Measurements from ENCODE around the gene MAPKAP1. TPM values are rescaled to one million over a fixed set of nuclear protein-coding genes. Genes with fewer than 3 reads are reported as not detected.

Gene MAPKAP1
- total and polyA plus RNA-seq, 2 of the 13 experiments (the other 11 are each of a cell fraction or from before 2014, with no cell fraction given): 45.0 to 64.3 TPM

DNA sequence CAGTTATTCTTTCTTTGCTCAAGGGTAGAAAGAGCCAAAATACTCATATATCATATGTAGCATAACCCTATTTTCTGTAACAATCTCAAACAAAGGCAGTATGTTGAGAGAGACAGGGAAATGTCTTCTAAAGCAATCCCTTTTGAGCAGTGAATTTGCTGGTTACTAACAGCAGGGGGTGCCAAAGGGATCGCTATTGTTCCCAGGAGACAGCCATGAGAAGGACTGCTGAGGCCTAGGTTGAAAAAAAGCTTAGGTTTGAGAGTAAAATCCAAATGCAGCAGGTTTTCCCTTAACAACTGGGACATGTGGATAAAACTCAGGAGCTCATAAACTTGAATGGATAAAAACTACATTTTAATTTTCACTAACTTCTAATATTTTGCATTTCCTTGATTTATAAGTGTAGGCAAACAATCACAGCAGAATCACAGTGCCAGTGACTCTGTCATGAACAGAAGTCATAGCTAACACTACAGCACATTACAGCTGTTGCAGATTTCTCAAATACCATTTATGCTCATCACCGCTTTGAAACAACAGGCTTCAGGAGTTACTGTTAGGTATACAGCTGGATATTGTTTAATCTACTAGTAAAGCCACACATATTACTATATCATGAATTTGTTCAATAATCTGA is 148.4 kb downstream of the MAPKAP1 start:
- no peak overlapping the region for H3K4me2 ChIP-seq (ENCODE audit: low read depth, low read length)
- peaks cover 0 to 11% of the 10 kb centered on the region in 2 experiments; a peak in 1 of 5 replicates for H3K36me3 ChIP-seq (replicated peaks in 1 of 2; ENCODE audit: control insufficient read depth in 1 of 2, insufficient read depth in 2 of 2, low read length in 2 of 2)
- H3K4me1 ChIP-seq (ENCODE audit: insufficient read depth, low read length): peaks cover 6% of the 10 kb centered on the region; the same call in 1 of the 2 replicates
- H3K4me3 ChIP-seq (replicated peaks in 1 of 3; ENCODE audit: insufficient read depth in 1 of 3, low read depth in 2 of 3, low read length in 3 of 3): no peak overlapping the region
- DNase-seq (ENCODE audit: low spot score): peak; percentile 66
- ATAC-seq: peak; percentile 82
- CTCF ChIA-PET (ENCODE audit: low intra/inter-chr PET ratio, low total read pairs): interaction anchor here (3.6 kb wide), 1 partner anchor 72 kb away, joined by 42 read pairs; no protein-coding TSS in a partner anchor
- no peaks in the 10 kb centered on the region for H4K20me1 ChIP-seq (ENCODE audit: insufficient read depth, low read length)
- H3K9ac ChIP-seq (ENCODE audit: insufficient read depth, low read depth, low read length): no peak overlapping the region
- WGBS (ENCODE audit: low lambda C conversion rate): 50% methylated on average over 2 of the region's 2 CpGs
- no peaks in the 10 kb centered on the region for H3K27me3 ChIP-seq (ENCODE audit: control insufficient read depth in 1 of 2, insufficient read depth in 2 of 2, low read length in 2 of 2)
- peak; percentile 66 for FAIRE-seq
- H2AFZ ChIP-seq (ENCODE audit: low read length): no peak overlapping the region
- no peak overlapping the region for H3K27ac ChIP-seq (ENCODE audit: extremely low read length, insufficient read depth, low read length)
- no TSS peak for BruUV-seq (replicated peaks)
- POLR2A ChIA-PET: no interaction called here
- no peaks in the 10 kb centered on the region for H3K79me2 ChIP-seq (ENCODE audit: insufficient read depth, low read length)
- intact Hi-C loops (cut with micrococcal nuclease; ENCODE audit: unreplicated experiment) (loop anchor here (1.0 to 5.0 kb wide), 2 partner anchors 73 to 126 kb away; no protein-coding TSS in a partner anchor), in situ Hi-C loops (cut with HindIII; ENCODE audit: extremely low pct_ligation_motif_present, low pct_unique_long_range_greater_than_20kb) (no loop called here)
- no peaks in the 10 kb centered on the region for H3K9me3 ChIP-seq (ENCODE audit: low read length)
- no peak for TF ChIP-seq NRL (CRISPR knock-in tag; IDR thresholded peaks at IDR 0.05; ENCODE audit: borderline replicate concordance)
- 0 out of 2 replicates have a peak, but pooled peaks have one; percentile 26 for TF ChIP-seq ELF3 (CRISPR knock-in tag; IDR thresholded peaks at IDR 0.05)
- TF ChIP-seq SMC3 (IDR thresholded peaks at IDR 0.05; ENCODE audit: low read length): peak; percentile 95
- TF ChIP-seq, protein P1, sequence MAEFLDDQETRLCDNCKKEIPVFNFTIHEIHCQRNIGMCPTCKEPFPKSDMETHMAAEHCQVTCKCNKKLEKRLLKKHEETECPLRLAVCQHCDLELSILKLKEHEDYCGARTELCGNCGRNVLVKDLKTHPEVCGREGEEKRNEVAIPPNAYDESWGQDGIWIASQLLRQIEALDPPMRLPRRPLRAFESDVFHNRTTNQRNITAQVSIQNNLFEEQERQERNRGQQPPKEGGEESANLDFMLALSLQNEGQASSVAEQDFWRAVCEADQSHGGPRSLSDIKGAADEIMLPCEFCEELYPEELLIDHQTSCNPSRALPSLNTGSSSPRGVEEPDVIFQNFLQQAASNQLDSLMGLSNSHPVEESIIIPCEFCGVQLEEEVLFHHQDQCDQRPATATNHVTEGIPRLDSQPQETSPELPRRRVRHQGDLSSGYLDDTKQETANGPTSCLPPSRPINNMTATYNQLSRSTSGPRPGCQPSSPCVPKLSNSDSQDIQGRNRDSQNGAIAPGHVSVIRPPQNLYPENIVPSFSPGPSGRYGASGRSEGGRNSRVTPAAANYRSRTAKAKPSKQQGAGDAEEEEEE (CRISPR knock-in tag; IDR thresholded peaks at IDR 0.05; ENCODE audit: borderline replicate concordance): no peak
- TF ChIP-seq ZNF496 (CRISPR knock-in tag; IDR thresholded peaks at IDR 0.05; ENCODE audit: insufficient replicate concordance): no peak
- no peak for TF ChIP-seq ZNF746 (CRISPR knock-in tag; IDR thresholded peaks at IDR 0.05)
- TF ChIP-seq SMAD3 (CRISPR knock-in tag; IDR thresholded peaks at IDR 0.05): no peak
- TF ChIP-seq ZFX (CRISPR knock-in tag; IDR thresholded peaks at IDR 0.05; ENCODE audit: low read depth): peak; percentile 56; the same call in 1 of the 2 replicates
- TF ChIP-seq SOX13 (IDR thresholded peaks at IDR 0.05): no peak
- TF ChIP-seq SOX13 (CRISPR knock-in tag; conservative IDR thresholded peaks at IDR 0.05 in 1 of 2, IDR thresholded peaks at IDR 0.05 in 1 of 2): 0 out of 4 replicates have a peak, but pooled peaks of 1 of the 2 experiments have one; percentile 28
- peak; percentile 76 for TF ChIP-seq RAD21 (CRISPR knock-in tag; IDR thresholded peaks at IDR 0.05)
- TF ChIP-seq, protein P2, sequence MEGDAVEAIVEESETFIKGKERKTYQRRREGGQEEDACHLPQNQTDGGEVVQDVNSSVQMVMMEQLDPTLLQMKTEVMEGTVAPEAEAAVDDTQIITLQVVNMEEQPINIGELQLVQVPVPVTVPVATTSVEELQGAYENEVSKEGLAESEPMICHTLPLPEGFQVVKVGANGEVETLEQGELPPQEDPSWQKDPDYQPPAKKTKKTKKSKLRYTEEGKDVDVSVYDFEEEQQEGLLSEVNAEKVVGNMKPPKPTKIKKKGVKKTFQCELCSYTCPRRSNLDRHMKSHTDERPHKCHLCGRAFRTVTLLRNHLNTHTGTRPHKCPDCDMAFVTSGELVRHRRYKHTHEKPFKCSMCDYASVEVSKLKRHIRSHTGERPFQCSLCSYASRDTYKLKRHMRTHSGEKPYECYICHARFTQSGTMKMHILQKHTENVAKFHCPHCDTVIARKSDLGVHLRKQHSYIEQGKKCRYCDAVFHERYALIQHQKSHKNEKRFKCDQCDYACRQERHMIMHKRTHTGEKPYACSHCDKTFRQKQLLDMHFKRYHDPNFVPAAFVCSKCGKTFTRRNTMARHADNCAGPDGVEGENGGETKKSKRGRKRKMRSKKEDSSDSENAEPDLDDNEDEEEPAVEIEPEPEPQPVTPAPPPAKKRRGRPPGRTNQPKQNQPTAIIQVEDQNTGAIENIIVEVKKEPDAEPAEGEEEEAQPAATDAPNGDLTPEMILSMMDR (CRISPR knock-in tag; IDR thresholded peaks at IDR 0.05): peak; percentile 84
- peak; percentile 32 for TF ChIP-seq XRCC5 (optimal IDR thresholded peaks at IDR 0.05; ENCODE audit: low read length)
- TF ChIP-seq STAG1 (CRISPR knock-in tag; IDR thresholded peaks at IDR 0.05): peak; percentile 83
- 0 out of 2 replicates have a peak, but pooled peaks have one; percentile 18 for TF ChIP-seq ERF (CRISPR knock-in tag; IDR thresholded peaks at IDR 0.05)
- TF ChIP-seq ZNF775 (CRISPR knock-in tag; IDR thresholded peaks at IDR 0.05; ENCODE audit: borderline replicate concordance): no peak
- no peak for TF ChIP-seq SOX6 (IDR thresholded peaks at IDR 0.05)
- 0 out of 2 replicates have a peak, but pooled peaks have one; percentile 43 for TF ChIP-seq SOX6 (CRISPR knock-in tag; IDR thresholded peaks at IDR 0.05)
- TF ChIP-seq ZFY (CRISPR knock-in tag; IDR thresholded peaks at IDR 0.05): no peak
- no peak for TF ChIP-seq SNAPC2 (CRISPR knock-in tag; IDR thresholded peaks at IDR 0.05)
- TF ChIP-seq SOX5 (CRISPR knock-in tag; IDR thresholded peaks at IDR 0.05; ENCODE audit: borderline replicate concordance): peak; percentile 18; the same call in 1 of the 2 replicates
- TF ChIP-seq, protein P3, sequence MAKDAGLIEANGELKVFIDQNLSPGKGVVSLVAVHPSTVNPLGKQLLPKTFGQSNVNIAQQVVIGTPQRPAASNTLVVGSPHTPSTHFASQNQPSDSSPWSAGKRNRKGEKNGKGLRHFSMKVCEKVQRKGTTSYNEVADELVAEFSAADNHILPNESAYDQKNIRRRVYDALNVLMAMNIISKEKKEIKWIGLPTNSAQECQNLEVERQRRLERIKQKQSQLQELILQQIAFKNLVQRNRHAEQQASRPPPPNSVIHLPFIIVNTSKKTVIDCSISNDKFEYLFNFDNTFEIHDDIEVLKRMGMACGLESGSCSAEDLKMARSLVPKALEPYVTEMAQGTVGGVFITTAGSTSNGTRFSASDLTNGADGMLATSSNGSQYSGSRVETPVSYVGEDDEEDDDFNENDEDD (CRISPR knock-in tag; IDR thresholded peaks at IDR 0.05; ENCODE audit: borderline replicate concordance): no peak

Data from HepG2 (cell line).